Testis (tissue), 2 donors: ENCODE results near the gene TRIP4.

ENCODE experiments used
- POLR2A ChIP-seq: fragments of 450-650 bp; IDR thresholded peaks from one replicate; pipeline ENCODE4 v1.6.1; 2017; ENCODE audit warnings: antibody characterized with exemption, mild to moderate bottlenecking, moderate library complexity
- TF ChIP-seq, protein P1 (sequence below), 3 experiments: fragments of 450-650 bp in 2 of 3; fragments of 200-600 bp in 1 of 3; sonication (generic) in 1 of 3; IDR thresholded peaks; one replicate each; pipeline ENCODE4 v1.5.1; 2016 to 2019; ENCODE audit warnings: antibody characterized with exemption in 3 of 3, mild to moderate bottlenecking in 2 of 3, moderate library complexity in 1 of 3

DNA sequence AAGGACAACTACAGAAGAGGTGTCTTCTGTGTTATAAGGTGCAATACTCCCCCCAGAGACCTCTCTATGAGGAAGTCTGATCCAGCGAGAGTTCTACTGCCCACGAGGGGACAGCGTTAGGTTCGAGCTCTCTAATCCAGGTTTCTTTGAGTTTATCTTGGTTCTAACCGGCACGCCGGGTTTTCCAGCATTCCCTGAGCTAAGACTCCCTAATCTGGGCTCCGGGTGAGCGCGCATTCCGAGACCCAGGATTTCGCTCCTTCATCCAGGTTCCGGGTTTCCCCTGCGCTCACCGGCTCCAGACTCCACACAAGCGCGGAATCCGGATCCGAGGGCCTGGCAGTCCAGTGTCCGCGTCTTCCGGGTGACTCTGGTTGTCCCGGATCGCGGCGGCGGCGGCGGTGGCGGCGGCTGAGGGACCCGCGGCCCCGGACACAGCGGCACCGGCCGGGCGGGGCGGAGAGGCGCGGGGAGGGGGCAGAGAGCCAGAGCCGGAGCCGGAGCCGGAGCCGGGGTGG lies 72.6 kb downstream of the TRIP4 start, which contains the start of gene ZNF609:
- TF ChIP-seq, protein P1, sequence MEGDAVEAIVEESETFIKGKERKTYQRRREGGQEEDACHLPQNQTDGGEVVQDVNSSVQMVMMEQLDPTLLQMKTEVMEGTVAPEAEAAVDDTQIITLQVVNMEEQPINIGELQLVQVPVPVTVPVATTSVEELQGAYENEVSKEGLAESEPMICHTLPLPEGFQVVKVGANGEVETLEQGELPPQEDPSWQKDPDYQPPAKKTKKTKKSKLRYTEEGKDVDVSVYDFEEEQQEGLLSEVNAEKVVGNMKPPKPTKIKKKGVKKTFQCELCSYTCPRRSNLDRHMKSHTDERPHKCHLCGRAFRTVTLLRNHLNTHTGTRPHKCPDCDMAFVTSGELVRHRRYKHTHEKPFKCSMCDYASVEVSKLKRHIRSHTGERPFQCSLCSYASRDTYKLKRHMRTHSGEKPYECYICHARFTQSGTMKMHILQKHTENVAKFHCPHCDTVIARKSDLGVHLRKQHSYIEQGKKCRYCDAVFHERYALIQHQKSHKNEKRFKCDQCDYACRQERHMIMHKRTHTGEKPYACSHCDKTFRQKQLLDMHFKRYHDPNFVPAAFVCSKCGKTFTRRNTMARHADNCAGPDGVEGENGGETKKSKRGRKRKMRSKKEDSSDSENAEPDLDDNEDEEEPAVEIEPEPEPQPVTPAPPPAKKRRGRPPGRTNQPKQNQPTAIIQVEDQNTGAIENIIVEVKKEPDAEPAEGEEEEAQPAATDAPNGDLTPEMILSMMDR (IDR thresholded peaks at IDR 0.05) = peak in 1 of 3 experiments; percentile 5
- TF ChIP-seq POLR2A = no peak
